ENCODE data around the gene DNAJA4.
"Not testable (repeated sequence)": the region's sequence is repeated elsewhere in the genome, so short reads cannot be mapped to it uniquely, and the experiment has no call there.

DNAJA4 gene

DNA sequence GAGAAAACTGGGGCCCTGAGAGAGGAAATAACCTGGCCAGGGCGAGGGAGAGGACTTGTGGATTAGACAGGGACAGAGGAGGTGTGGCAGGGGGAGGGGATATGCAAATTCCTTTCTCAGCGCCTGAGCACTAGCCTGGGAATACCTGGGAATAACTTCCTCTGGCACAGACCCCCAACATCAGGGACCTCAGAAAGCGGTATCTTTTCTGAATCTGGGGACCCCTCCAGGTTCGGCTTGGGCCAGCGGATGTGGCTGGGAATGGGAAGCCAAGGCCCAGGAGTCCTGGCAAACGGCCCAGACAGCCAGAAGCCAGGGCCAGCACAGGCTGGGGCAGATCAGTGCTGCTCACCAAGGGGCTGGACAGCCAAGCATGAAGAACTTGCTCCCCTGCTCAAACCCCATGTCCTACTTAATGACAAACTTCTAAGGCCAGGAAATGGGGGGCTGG is 20.8 kb upstream of the DNAJA4 start:
- in situ Hi-C loops (cut with HindIII; ENCODE audit: low sequenced_read_pairs): no loop called here

DNA sequence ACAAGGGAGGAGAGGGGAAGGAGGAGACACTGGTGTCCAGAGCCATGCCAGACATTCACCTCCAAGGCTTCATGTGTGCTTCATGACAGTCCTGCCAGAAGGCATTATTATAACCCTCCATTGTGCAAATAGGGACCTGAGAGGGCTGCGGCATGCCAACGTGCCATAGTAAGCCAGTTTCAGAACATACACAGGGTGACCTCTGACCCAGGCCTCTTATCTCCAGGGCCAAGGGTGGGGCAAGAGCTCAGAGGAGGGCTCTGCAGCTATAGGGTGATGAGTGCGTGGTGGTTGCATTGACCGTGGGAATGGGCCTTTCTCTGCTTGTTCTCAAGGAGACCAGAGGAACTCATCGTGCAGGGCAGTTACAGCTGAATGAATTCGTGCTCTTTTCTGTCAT is 20.3 kb upstream of the DNAJA4 start:
- in situ Hi-C loops (cut with HindIII; ENCODE audit: low sequenced_read_pairs): no loop called here

- in situ Hi-C loops (cut with HindIII; ENCODE audit: low sequenced_read_pairs): no loop called here
These were observed 19.5 kb upstream of the DNAJA4 start for GRCh38 chr15:78244893-78245292.

- in situ Hi-C loops (cut with HindIII; ENCODE audit: low sequenced_read_pairs): not testable (repeated sequence)
These were observed 19.0 kb upstream of the DNAJA4 start for GRCh38 chr15:78245392-78245791.

- in situ Hi-C loops (cut with HindIII; ENCODE audit: low sequenced_read_pairs): not testable (repeated sequence)
These were observed 18.3 kb upstream of the DNAJA4 start for GRCh38 chr15:78245976-78246620.

GRCh38 chr15:78247911-78248310 is 16.5 kb upstream of the DNAJA4 start:
- in situ Hi-C loops (cut with HindIII; ENCODE audit: low sequenced_read_pairs): no loop called here

DNA sequence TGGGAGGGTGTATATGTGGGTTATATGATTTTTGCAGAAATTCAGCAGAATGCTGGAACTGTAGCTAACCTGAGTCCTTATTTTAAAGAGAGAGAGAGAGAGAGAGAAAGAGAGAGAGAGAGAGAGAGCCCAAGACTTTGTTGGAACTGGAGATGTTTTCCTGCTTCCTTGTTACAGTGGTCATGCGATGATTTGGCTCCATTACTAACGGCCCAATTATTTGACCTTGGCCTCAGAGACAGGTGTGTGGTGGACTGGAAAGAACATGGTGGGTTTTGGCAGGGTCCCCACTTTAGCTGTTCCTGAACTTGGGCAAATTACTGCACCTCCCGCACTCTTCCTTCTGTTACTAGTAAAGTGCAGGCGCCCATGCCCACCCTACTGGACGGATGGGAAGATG is 15.2 kb upstream of the DNAJA4 start:
- in situ Hi-C loops (cut with HindIII; ENCODE audit: low sequenced_read_pairs): no loop called here

GRCh38 chr15:78251136-78251535 is 13.2 kb upstream of the DNAJA4 start:
- in situ Hi-C loops (cut with HindIII; ENCODE audit: low sequenced_read_pairs): loop anchor here (25.0 kb wide), 1 partner anchor 314 kb away; no protein-coding TSS in a partner anchor

DNA sequence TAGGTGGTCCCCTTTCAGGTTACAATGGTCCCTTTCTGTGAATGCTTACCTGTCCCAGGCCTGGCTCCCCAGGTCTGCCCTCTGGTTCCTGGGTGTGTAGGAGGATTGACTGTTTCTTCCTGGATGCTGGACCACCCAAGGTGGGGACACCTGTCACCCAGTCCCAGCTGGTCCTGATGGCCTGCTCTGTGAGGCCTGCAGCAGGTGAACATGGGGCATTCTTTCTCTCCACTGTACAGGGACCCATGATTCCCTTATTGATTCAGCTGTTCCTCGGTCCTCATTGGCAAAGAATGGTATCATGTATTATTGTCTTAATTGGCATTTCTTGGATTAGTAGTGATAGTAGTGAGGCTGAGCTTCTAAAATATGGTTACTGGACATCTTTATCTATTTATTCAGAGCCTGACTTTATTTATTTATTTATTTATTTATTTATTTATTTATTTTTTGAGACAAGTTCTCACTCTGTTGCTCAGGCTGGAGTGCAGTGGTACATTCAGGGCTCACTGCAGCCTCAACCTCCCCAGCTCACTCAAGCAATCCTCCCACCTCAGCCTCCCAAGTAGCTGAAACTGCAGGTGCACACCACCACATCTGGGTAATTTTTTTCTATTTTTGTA is 8.8 kb upstream of the DNAJA4 start:
- in situ Hi-C loops (cut with HindIII; ENCODE audit: low sequenced_read_pairs): loop anchor here (25.0 kb wide), 1 partner anchor 318 kb away; no protein-coding TSS in a partner anchor

GRCh38 chr15:78256044-78256437 is 8.3 kb upstream of the DNAJA4 start:
- in situ Hi-C loops (cut with HindIII; ENCODE audit: low sequenced_read_pairs): loop anchor here (25.0 kb wide), 1 partner anchor 319 kb away; no protein-coding TSS in a partner anchor

GRCh38 chr15:78257681-78258080 is 6.7 kb upstream of the DNAJA4 start:
- in situ Hi-C loops (cut with HindIII; ENCODE audit: low sequenced_read_pairs): loop anchor here (25.0 kb wide), 1 partner anchor 320 kb away; no protein-coding TSS in a partner anchor

GRCh38 chr15:78259232-78259631 is 5.1 kb upstream of the DNAJA4 start:
- in situ Hi-C loops (cut with HindIII; ENCODE audit: low sequenced_read_pairs): loop anchor here (25.0 kb wide), 1 partner anchor 322 kb away; no protein-coding TSS in a partner anchor

DNA sequence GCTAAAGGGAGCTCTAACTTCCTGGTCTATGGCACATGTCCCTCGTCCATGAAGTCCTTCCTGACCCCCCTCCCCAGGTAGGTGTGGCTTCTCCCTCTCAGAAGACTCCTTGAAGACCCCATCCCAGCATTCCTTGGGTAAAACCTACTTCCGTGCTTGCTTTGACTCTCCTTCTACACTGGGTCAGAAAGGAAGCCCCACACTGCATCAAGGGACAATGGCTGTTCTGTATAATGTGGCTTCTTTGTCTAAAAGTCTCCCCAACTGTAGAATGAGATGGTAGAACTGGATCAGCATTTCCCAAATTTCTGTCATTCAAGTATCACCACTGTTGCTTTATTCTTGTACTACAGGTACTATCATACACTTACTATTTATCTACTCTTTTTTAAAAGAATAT is 3.9 kb upstream of the DNAJA4 start:
- in situ Hi-C loops (cut with HindIII; ENCODE audit: low sequenced_read_pairs): loop anchor here (25.0 kb wide), 1 partner anchor 323 kb away; no protein-coding TSS in a partner anchor

DNA sequence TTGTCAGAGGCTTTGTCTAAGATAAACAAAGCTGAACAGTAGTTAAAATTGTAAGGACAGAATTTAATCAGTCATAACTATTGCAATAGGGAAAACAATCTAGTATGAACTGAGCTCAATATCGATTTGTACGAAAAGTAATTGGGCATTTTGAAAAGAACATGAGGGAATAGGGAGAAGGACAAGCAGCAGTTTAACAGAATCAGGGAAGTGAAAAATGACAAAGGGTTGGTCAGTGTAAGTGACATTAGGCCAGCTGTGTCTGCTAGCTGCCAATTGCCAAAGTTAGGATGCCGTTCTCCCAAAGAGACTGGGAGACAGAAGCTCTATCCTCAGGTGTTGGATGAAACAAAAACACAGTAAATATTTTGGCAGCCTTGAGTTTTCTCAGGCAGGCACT is 3.3 kb upstream of the DNAJA4 start:
- in situ Hi-C loops (cut with HindIII; ENCODE audit: low sequenced_read_pairs): loop anchor here (25.0 kb wide), 1 partner anchor 324 kb away; no protein-coding TSS in a partner anchor

DNA sequence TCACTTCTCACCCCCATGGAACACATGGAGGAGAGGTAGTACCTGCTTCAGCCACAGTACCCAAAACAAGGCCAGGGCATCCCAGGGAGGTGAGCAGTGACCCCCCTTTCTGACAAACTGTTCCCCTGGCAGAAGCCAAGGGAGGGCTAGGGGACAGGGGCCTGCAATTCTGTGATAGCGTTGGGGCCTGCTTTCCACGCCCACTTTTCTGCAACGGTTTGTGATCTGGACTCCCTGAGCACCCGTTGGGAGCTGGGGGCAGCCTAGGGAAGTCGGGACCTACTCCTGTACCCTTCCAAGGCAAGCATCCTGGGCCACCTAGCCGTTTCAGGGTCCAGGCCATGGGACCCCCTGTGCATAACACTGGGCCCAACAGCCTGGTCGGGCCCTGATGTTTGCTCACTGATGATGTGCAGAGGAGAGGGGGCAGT is 996 bp upstream of the DNAJA4 start:
- in situ Hi-C loops (cut with HindIII; ENCODE audit: low sequenced_read_pairs): loop anchor here (25.0 kb wide), 1 partner anchor 326 kb away; no protein-coding TSS in a partner anchor

DNA sequence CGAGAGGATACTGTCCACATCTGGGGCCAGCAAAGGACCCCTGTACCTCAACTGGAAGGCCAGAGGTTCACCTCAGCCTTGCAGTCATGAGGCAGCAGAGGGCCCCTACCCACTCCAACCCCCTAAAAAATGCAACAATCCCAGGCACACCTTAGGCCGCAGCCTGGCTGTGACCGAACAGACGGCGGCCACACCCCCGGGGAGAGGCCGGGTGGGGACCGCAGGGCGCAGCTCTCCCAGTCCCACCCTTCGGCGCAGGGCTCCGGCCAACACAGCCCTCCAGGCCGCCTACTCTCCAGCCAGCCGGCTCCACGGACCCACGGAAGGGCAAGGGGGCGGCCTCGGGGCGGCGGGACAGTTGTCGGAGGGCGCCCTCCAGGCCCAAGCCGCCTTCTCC is 457 bp upstream of the DNAJA4 start:
- in situ Hi-C loops (cut with HindIII; ENCODE audit: low sequenced_read_pairs): loop anchor here (25.0 kb wide), 1 partner anchor 327 kb away; no protein-coding TSS in a partner anchor

DNA sequence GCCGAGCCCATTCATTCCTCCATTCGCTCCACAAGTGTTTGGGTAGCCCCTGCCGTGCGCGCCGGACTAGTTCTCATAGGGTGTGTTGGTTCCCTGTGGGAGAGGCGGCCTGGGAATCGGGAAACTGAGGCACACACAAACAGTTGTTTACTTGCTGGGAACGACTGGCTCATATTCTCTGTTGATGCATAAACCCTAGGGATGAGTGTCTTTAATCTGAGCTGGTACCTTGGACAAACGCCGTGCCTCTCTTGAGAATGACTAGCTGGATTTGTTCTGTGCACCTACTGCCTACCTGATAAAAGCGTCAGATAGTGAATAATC is 737 bp downstream of the DNAJA4 start:
- in situ Hi-C loops (cut with HindIII; ENCODE audit: low sequenced_read_pairs): loop anchor here (25.0 kb wide), 1 partner anchor 328 kb away; no protein-coding TSS in a partner anchor

GRCh38 chr15:78265752-78266224 is 1.4 kb downstream of the DNAJA4 start:
- in situ Hi-C loops (cut with HindIII; ENCODE audit: low sequenced_read_pairs): loop anchor here (25.0 kb wide), 1 partner anchor 328 kb away; no protein-coding TSS in a partner anchor

DNA sequence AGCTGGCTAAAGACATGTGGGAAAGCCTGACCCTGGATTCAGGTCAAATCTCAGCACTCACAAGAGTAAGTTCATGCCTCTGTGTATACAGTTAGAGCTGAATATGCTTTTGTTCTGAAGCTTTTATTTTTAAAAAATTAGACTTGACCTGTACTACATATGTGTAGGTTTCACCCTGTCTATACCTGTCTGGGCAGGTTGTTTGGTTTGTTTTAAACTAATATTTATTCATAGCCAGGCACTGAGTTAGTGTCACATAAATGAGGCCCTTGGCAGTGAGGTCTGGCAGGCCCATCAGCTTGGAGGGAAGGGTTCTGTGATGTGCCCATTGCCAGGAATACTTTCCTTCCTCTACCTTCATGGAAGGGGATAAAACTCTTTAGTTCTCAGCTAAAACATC is 1.9 kb downstream of the DNAJA4 start:
- in situ Hi-C loops (cut with HindIII; ENCODE audit: low sequenced_read_pairs): loop anchor here (25.0 kb wide), 1 partner anchor 329 kb away; no protein-coding TSS in a partner anchor

DNA sequence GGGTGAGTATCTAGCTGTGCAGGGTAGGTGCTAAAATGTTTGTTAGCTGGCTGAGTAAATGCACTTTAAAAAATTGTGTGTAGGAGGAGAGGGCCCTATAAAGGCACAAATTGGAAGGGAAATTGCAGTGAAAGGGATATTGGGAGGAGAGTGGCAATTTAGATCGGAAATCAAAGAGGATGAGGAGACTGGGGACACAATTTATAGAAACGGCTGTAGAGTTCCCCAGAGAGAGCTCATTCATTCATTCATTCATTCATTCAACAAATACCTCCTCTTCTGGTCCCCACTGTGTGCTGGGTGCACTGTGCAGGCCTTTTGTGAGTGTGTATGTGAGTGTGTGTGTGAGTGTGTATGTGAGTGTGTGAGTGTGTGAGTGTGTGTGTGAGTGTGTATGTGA is 2.4 kb downstream of the DNAJA4 start:
- in situ Hi-C loops (cut with HindIII; ENCODE audit: low sequenced_read_pairs): loop anchor here (25.0 kb wide), 1 partner anchor 330 kb away; no protein-coding TSS in a partner anchor

DNA sequence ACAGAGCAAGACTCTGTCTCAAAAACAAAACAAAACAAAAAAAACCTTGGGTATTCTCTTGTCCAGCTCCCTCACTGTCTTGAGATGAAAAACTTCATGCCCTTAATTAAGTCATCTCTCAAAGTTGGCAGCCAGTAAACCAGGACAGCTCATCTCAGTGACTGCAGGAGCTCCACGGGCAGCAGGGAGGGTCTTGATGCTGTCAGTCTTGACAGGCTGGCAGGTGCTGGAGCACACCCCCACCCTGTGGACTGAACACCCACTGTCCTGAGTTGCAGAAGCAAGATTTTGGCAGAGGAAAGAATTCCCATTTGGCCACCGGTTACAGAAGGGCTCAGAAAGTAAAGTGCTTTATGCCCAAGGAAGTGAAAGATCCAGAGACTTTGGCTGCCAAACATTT is 8.0 kb downstream of the DNAJA4 start:
- in situ Hi-C loops (cut with HindIII; ENCODE audit: low sequenced_read_pairs): loop anchor here (25.0 kb wide), 1 partner anchor 335 kb away; no protein-coding TSS in a partner anchor

DNA sequence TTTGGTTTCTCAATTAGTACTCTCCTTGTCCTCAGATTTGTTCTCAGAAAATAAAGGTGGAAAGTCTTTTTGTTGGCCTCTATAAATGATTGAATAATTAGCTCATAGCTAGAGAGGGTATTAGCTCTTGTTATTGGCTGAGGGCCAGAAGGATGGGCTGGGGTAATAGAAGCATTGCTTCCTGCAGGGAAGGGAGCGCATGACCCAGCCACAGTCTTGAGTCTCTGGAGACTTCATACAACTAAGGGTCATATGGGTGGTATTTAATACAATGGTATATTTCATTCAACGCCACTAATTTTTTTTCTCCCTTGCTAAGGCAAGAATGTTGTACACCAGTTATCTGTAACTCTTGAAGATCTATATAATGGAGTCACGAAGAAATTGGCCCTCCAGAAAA is 8.4 kb downstream of the DNAJA4 start:
- in situ Hi-C loops (cut with HindIII; ENCODE audit: low sequenced_read_pairs): loop anchor here (25.0 kb wide), 1 partner anchor 335 kb away; no protein-coding TSS in a partner anchor

All from DLD1 (cell line).